Parietal lobe (tissue), 1 donor: ENCODE results near the gene PXYLP1. TPM values are rescaled to one million over a fixed set of nuclear protein-coding genes. Genes with fewer than 3 reads are reported as not detected.

Experiments used
- total RNA-seq: library from RNA; depleted of rRNA; stranded (reverse); fragments of >200 nt; gene quantifications from one replicate; pipeline ENCODE4 v1.2.3, GENCODE V29; 2014

The PXYLP1 gene
- 56.3 TPM for total RNA-seq

GRCh38 chr3:141231101-141231951 lies at the start of gene PXYLP1:
Gene PXYLP1 (plus strand): TSS chr3:141231825. CDS start chr3:141260176, 28,351 bp downstream.

Other genes with a start within 250 kb of the PXYLP1 start
- 19.1 TPM for gene SPSB4, start 180.5 kb upstream of the PXYLP1 start, total RNA-seq
- gene ZBTB38, start 136.7 kb downstream of the PXYLP1 start, total RNA-seq, result 173 TPM